Activated CD4-positive, alpha-beta T cell treated with anti-CD3 and anti-CD28 coated beads, Interleukin-2, amount 50 U/mL, for 48 hours (primary cell): ENCODE measurements around the gene GNL3L.
"Not testable (repeated sequence)": the region's sequence is repeated elsewhere in the genome, so short reads cannot be mapped to it uniquely, and the experiment has no call there.

Source experiments
- DNase-seq, 2 experiments: peaks; one replicate each; pipeline ENCODE4 v3.0.0-alpha.2; 2020

The GNL3L gene, protein sequence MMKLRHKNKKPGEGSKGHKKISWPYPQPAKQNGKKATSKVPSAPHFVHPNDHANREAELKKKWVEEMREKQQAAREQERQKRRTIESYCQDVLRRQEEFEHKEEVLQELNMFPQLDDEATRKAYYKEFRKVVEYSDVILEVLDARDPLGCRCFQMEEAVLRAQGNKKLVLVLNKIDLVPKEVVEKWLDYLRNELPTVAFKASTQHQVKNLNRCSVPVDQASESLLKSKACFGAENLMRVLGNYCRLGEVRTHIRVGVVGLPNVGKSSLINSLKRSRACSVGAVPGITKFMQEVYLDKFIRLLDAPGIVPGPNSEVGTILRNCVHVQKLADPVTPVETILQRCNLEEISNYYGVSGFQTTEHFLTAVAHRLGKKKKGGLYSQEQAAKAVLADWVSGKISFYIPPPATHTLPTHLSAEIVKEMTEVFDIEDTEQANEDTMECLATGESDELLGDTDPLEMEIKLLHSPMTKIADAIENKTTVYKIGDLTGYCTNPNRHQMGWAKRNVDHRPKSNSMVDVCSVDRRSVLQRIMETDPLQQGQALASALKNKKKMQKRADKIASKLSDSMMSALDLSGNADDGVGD

DNA sequence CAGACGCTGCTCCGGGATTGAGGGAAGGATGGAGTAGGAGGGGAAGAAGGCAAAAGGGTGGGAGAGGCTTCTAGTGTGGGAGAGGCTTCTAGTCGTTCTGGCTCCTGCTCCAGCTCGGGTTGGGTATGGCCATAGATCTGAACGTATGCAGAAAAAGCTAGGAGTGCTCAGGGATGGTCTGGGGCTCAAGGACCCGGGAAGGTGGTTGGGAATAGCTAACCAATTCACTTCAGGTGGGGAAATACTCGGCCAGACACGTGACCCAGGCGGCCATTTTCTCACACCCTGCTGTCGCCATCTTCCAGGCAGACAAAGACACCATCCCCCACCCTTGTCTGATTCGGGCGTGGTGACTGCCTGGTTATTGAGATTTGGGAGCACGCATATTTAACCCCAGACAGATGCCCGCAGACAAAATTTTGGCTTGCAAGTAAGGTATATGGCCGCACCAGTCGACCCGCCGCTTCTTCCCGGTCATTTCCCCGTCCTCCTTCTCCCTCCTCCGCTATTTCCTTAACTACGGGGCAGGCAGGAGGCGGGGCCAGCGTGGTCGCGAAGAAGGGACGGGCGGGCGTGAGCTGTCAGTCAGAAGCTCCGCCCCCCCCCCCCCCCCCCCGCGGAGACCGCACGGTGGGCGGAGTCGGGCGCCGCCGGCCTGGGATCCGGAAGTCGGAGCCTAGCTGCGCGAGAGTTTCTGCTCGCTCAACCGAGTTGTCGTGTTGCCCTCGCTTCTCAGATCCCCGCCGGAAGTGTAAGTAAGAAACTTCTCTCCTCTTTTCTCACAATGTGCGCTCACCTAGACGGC lies at the start of gene GNL3L:
GNL3L (plus strand) TSS at position 668 of the 805 bp plus-strand sequence. CDS start 2,348 bp downstream, outside the sequence.
- DNase-seq: peak; percentile 77 to 80

DNA sequence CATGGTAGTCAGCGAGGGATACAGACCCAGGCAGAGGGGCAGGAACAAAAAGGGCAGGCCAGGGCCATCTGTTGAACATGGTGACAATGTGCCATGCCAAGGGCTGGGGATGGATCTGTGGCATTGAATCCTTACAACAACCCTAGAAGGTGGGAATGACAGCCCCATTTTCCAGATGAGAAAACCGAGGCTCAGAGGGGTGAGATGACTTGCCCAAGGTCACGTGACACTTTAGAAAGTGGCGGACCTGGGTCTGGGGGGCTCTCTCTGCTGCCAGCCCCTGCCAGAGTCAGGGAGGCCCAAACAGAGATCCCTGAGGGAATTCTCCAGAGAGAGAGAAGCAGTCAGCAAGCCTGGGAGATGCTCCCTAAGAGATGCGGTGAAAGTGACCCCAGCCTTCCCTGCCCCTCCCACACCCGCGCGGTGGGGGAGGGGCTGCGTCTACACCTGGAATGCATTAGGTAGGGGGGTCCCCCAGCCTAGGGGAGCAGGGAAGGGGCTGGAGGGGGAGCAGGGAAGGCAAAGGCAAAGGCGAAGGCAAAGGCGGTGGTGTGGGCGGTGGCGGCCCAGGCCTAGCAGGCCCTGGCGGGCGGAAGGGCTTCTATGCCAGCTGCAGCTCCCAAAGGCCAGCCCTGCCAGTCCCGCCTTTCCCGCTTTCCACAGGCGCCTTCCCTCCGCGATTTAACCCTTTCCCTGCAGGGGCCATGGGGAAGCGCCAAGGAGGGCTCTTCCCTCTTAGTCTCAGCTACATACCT lies 47.0 kb upstream of the GNL3L start:
- DNase-seq: no peak

DNA sequence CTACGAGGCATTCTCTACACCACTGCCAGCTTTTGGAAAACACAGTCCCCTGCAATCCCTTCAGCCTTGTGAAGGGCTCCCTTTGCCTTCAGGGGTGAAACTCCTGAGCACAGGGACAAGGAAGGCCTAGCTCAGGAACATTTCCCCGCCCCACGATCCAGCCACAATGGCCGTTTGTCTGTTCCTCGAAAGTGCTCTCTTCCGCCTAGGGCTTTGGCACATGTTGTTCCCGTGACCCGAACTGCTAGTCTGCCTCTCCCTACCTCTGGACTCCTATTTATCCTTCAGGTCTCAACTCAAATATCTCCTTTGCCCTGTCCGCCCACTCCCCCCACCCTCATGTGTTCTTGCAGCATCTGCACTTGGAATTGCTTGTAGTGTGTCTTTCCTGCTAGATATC lies 46.1 kb upstream of the GNL3L start:
- DNase-seq: no peak

DNA sequence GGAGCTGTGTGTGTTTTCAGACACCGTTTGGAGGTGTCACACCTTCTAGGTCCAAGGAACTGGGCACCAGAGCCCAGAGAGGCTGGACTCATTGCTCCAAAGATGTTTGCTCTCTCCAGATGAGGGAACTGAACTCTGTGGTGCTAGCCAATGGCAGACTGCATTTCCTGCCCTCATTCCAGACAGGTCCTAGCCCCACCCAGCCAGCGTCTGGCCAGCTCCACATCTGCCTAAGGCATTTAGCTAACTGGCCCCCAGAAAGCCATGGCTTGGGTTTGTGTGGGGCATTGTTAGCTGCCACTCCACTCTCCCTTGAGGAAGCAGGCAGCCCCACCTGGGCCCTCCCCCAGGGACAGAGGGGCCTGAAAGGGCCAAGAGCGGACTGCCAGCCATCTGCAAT lies 45.4 kb upstream of the GNL3L start:
- DNase-seq: no peak

DNA sequence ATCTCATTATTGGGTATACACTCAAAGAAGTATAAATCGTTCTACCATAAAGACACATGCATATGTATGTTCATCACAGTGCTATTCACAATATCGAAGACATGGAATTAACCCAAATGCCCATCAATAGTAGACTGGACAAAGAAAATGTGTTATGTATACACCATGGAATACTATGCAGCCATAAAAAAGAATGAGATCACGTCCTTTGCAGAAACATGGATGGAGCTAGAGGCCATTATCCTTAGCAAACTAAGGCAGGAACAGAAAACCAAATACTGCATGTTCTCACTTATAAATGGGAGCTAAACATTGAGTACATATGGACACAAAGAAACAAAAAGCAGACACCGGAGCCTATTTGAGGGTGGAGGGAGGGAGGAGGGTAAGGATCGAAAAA lies 40.2 kb upstream of the GNL3L start:
- DNase-seq: not testable (repeated sequence)

DNA sequence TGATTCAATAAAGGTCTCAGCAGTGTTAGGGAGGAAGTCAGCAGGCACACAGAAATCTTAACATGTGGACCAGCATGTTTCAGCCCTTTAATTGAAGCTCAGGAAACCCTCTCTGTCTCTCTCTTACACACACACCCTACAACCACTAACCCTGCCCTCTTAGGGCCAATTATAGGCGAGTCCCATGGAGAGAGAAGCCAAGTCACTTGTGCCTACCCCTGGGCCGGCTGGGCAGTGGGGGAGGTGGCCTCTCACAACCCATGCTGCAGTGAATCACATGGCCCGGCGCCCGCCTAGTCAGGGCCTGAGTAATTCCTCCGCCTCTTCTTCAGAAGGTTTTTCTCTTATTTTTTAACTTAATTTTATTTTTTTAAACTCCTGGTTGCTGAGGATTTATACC lies 37.7 kb upstream of the GNL3L start:
- DNase-seq: no peak

DNA sequence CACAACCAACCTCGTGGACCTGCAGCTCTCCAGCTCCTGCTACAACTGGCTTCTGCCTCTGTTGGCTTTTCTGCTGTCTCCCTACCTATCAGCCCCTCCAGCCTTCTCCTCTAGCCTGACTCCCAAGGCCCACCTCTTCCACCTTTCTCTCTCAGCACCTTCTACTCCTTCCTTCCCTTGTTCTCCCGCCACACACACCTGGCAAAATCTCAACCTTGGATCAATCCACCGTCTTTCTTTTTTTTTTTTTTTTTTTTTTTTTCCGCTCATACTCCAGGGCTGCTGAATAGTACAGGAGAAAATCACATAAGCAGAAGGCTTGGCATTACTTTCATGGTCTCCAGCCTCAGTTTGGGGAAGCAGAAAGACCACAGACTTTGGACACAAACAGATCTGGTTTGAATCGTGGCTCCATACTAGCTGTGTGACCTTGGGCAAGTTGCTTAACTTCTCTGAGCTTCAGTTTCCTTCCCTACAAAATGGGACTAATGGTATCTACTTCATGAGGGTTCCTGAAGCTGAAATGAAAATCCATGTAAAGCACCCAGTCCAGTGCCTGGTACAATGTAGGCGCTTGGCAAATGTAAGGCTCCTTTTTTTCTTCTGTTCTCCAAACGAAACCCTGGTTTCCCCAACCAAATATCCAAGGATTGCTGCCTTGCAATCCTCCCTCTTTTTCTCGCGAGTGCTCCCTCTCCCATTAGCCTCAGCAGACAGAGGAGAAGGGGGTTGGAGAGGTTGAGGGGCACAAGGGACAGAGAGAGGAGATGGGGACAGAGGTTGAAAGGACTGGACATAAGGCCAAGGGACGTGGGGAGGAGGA lies 35.6 kb upstream of the GNL3L start:
- no peak for DNase-seq

DNA sequence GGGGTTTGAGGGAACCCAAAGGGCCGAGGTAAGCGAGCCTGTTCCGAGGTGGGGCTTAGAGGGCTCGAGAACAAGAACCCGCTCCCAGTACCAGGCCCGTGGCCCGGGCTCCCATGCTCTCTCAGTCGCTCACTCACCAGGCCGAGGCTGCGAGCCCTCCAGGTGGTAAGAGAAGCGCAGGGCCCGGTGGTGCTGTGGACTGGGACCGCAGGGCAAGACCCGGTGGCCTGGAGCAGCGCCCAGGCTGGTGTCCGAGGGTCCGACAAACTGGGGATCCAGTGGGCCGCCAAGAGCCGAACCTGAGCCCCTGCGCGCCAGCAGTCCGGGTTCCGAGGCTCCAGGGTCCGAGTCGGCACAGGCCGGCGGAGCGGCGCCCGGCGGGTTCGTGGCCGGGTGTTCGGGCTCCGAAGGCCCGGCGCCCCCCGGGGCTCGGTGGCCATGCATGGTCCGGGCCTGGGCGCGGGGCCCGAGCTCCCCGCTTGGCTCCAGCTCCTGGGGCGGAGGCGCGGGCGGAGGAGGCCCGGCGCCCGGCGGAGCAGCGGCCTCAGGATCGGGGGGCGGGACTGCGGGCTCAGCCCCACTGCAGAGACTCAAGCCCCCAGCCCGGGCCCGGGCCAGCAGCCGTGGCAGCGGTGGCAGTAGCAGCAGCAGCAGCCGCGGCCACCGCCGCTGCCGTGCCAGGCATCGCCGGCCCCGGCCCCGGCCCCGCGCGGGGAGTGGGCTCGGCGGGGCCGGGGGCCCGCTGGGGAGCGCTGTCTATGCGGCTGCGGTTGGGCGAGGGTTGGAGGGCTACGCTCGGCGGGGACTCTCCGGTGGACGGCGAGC lies 34.8 kb upstream of the GNL3L start:
- DNase-seq: peak in 1 of 2 experiments; percentile 3

DNA sequence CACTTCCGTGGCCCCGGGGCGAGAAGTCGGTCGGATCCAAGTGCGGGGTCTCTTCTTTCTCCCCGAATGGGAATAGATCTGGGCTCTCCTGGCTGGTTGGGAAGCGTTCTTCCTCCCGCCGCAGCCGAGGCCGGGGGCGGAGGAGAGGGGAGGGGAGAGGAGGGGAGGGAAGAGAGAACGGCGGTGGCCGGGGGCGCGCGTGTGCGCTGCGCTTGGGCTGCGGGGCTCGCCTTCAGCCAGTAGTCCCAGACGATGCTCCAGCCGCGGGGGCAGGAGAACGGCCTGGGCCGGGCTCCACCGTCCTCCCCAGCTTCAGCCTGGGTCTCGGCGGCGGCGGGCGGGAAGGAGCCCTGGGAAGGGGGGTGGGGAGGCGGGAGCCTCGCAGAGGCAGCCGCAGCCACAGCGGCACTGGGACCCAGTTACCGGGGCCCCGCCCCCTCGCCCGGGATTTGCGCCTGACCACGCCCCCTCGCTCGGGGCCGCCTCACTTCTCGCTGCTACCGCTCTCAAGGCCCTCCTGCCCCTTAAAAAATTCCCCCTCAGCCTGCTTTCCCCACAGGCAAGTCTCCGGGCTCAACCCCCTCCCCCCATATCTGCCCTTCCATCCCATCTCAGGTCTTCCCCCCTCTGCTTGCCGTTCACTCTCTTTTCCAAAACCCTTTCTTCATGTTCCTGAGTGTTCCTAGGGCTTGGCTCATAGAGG lies 34.1 kb upstream of the GNL3L start, which contains the start of gene FGD1:
FGD1 (minus strand) TSS at position 421 of the 703 bp plus-strand sequence. CDS start 802 bp downstream, outside the sequence.
- peak; percentile 53 to 59 for DNase-seq

DNA sequence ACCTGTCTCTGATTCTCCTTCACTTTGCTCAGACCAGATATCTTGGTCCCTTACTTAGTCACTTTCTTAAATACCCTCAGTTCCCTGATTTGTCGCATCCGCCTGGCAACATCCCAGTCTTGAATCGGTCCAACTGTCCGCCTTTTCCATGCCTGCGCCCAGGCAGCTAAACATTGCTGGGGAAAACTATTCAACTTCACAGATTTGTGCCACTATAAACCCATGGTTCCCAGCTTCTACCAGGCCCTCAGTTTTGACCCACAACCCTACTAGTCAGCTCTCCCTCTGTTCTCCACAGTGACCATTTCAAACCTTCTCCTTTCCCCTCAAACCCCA lies 33.5 kb upstream of the GNL3L start:
- no peak for DNase-seq

DNA sequence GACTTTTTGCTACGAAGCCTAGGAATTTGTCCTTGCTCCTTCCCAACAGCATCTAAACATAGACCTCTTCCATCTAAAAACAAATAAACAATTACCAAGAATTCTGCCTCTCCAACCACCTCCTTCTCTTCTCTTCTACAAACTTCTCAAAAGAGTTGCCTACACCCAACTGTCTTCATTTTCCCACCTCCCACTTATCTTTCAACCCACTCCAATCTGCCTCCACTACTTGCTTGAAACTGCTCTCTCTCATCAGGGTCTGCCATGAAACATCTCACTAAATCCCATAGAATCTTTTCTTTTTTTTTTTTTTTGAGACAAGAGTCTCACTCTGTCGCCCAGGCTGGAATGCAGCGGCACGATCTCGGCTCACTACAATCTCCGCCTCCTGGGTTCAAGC lies 33.1 kb upstream of the GNL3L start:
- no peak for DNase-seq

DNA sequence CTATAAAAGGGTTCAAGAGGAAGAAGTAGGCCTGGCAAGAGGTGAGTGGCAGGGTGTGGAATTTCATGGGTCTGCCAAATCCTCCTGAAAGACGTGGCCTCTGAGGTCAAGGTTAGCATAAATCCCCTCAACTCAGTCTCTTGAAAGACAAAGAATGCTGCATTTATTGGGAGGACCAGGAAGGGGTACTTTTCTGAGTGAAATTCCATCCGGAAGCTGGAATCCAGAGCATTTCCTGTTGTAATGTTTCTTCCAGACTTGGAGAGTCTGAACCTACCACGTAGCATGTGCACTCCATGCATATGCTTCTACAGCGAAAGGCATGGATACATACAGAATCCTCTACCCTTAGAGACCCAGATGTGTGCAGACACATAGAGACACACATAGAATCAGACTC lies 20.6 kb upstream of the GNL3L start:
- no peak for DNase-seq

DNA sequence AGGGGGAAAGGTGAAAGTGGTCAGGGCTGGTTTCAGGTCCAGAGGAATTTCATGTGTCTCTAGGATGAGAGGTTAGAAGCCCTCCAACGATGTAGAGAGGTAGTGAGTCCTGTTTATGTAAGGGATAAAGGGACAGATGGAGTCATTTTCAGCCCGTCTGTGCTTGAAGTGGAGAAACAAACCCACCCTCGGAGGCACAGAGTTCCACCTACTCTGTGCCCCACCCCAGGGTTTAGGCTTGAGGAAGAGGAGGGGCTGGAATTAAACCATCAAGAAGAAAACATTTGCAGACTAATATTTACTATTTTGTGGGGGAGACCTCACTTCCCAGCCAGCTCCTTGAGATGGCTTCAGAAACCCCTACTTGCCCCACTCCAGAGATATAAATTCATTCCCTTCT lies 868 bp upstream of the GNL3L start:
- DNase-seq: no peak

DNA sequence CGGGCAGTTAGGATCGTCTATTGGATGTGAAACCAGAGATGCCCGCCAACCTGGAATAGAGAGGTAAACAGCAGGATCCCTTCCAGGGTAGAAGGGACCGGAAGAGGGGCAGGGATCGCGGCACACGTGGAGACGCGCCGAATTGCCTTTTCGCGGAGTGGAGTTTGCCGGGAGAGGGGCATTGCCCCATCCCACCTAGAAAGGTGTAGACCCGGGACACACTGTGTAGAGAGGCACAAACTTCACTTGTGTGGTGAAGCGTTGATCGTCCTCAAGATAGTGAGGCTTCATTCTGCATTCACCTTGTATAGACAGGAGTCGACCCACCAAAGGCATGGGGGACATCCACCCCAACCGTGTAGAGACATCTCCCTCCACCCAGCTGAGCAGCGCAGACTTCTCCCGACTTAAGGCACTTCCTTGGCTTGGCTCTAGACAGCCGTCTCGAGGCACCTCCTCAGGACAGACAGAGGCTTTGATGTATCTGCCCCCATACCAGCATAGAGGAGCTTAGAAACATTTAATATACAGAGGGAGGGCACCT lies 410 bp downstream of the GNL3L start:
- DNase-seq: peak in 1 of 2 experiments; percentile 2

DNA sequence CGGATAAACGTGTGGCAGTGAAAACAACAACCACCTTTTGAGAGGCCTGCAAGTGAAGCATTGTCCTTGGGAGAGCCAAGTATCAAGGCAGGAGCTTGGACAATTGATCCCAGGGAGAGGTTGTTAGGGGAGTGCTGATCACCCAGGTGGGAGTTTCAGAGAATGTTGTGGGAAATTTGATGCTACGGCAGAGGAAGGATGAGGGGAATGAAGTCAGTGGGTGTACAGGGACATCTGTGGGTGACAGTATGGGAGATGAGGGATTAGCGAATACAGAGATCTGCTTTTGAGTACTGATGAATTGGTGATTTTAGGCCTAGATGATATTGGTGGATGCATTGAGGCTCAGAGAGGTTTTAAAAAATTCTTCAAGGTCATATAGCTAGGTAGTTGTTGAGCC lies 4.3 kb downstream of the GNL3L start:
- DNase-seq: no peak

DNA sequence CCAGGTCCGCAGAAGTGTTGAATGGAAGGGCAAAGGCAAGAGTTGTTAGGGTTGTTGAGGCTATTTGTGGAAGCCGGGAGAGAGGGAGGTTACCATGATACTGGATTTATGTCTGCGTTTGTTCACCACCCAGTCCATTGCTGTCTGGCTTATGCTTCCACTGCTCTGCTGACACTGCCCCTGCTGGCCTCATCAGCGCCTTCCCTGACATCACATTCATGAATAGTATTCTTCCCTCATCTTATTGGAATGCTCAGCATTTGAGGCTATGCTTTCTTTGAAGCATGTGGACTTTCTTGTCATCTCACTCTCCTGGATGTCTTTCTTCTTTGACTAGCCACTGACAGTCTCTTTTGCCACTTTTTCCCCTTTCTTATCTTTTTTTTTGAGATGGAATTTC lies 10.3 kb downstream of the GNL3L start:
- no peak for DNase-seq

DNA sequence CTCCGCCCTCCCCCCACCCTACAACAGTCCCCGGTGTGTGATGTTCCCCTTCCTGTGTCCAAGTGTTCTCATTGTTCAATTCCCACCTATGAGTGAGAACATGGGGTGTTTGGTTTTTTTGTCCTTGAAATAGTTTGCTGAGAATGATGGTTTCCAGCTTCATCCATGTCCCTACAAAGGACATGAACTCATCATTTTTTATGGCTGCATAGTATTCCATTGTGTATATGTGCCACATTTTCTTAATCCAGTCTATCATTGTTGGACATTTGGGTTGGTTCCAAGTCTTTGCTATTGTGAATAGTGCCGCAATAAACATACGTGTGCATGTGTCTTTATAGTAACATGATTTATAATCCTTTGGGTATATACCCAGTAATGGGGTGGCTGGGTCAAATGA lies 12.2 kb downstream of the GNL3L start:
- not testable (repeated sequence) for DNase-seq

DNA sequence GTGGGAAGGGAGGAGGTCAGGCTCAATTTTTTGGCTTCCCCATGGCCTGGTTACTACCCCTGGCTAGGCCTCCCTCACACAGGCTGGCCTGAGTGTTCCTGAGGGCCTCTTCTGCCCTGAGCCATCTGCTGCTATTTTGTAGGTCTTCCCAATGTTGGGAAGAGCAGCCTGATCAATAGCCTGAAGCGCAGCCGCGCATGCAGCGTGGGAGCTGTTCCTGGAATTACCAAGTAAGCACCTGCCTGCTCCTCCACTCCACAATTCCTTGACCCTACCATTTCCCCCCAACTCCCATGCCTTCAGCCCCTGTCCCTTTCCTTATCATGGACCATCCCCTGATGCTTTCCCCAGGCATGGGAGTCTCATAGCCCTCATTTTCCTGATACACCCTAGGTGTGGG lies 20.8 kb downstream of the GNL3L start:
- no peak for DNase-seq

DNA sequence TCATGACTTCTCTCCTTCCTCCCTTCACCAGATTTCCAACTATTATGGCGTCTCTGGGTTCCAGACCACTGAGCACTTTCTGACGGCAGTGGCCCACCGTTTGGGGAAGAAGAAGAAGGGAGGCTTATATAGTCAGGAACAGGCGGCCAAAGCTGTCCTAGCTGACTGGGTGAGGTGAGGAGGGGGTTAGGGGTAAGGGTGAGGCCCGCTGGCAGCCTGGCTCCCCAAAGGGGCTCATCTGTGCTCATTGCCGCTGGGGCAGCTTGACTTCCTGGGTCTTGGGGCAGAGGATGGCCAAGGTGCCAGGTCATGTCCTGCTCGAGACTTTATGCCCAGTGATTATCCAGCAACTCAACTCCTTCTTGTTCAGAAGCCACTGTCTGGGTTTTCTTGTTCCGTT lies 21.8 kb downstream of the GNL3L start:
- no peak for DNase-seq

DNA sequence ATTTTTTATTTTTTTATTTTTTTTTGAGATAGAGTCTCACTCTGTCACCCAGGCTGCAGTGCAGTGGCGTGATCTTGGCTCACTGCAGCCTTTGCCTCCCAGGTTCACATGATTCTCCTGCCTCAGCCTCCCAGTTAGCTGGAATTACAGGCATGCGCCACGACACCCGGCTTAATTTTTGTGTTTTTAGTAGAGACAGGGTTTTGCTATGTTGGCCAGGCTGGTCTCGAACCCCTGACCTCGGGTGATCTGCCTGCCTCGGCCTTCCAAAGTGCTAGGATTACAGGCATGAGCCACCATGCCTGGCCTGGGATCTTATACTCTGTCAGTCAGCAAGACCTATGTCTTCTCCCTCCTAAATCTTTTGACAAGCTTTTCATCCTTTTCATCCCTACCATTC lies 25.0 kb downstream of the GNL3L start:
- not testable (repeated sequence) for DNase-seq
